Prostate gland (tissue), 2 donors: ENCODE results near the gene CFAP97D2.

Source experiments
- POLR2AphosphoS5 ChIP-seq: sonication (generic); formaldehyde crosslinking; IDR thresholded peaks from one replicate; pipeline ENCODE4 v1.6.1; 2017; ENCODE audit warnings: antibody characterized with exemption
- TF ChIP-seq, protein P1 (sequence below), 4 experiments: fragments of 200-600 bp in 2 of 4; fragments of 450-650 bp in 2 of 4; sonication (generic) in 2 of 4; IDR thresholded peaks; 1 replicate in 3 of 4; 2 replicates in 1 of 4; pipeline ENCODE4 v1.5.1; 2016 to 2019; ENCODE audit warnings: antibody characterized with exemption in 4 of 4, mild to moderate bottlenecking in 2 of 4, moderate library complexity in 2 of 4

DNA sequence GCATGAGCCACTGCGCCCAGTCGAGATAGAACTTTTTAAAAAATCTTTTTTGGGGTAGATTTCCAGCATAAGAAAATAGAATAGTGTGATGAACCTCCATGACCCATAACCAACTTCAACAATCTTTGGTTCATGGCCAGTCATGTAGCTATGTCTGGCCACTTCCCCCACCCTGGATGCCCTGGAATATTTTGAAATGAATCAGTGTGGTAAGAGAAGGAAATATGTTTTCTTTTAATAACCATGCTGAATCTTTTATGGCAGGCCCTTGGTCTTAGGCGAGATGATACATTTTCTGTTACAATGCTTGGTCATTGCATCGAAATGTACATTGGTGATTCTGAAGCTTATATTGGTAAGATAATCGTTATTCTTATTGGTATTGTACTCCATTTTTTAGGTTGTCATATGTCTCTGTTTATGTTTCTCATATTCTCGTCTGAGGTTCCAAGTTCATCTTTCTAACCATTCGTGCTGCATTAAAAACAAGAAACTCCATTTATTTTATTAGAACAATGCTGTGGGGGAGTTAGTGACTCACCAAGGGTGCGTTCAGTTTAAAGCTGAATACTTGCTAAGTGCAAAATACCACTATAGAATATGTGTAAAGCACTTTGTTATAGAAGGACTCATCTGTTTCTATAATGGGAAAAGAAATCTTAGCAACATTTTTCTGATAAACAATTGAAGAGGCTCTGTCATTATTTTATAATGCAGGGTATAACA lies 86.0 kb downstream of the CFAP97D2 start:
- TF ChIP-seq, protein P1, sequence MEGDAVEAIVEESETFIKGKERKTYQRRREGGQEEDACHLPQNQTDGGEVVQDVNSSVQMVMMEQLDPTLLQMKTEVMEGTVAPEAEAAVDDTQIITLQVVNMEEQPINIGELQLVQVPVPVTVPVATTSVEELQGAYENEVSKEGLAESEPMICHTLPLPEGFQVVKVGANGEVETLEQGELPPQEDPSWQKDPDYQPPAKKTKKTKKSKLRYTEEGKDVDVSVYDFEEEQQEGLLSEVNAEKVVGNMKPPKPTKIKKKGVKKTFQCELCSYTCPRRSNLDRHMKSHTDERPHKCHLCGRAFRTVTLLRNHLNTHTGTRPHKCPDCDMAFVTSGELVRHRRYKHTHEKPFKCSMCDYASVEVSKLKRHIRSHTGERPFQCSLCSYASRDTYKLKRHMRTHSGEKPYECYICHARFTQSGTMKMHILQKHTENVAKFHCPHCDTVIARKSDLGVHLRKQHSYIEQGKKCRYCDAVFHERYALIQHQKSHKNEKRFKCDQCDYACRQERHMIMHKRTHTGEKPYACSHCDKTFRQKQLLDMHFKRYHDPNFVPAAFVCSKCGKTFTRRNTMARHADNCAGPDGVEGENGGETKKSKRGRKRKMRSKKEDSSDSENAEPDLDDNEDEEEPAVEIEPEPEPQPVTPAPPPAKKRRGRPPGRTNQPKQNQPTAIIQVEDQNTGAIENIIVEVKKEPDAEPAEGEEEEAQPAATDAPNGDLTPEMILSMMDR (IDR thresholded peaks at IDR 0.05): no peak
- no peak for TF ChIP-seq POLR2AphosphoS5
